ENCODE results near the gene MATCAP1.

DNA sequence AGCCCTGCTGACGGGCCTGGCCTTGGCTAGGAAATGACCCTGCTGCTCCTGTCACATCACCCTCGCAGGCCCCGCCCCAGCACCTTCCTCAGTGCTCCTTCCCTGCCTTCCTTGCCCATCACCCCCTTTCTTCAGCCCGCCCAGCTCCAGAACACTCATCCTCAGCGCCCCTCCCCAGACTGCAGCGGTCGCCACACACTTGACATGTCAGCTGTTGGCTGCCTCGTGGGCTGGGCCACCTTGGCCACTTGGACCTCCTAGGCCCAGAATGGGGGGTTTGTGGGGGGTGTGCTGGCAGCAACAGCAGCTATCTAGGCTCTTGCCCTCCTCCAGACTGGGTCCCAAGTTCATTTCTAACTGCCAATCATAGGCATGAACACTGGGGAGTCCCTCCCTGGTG lies 25.8 kb upstream of the MATCAP1 start:
- no peak for TF ChIP-seq EZH2 (IDR thresholded peaks at IDR 0.05; ENCODE audit: borderline replicate concordance, insufficient read depth, low read depth, low read length, poor library complexity, severe bottlenecking)
- TF ChIP-seq, protein P1, sequence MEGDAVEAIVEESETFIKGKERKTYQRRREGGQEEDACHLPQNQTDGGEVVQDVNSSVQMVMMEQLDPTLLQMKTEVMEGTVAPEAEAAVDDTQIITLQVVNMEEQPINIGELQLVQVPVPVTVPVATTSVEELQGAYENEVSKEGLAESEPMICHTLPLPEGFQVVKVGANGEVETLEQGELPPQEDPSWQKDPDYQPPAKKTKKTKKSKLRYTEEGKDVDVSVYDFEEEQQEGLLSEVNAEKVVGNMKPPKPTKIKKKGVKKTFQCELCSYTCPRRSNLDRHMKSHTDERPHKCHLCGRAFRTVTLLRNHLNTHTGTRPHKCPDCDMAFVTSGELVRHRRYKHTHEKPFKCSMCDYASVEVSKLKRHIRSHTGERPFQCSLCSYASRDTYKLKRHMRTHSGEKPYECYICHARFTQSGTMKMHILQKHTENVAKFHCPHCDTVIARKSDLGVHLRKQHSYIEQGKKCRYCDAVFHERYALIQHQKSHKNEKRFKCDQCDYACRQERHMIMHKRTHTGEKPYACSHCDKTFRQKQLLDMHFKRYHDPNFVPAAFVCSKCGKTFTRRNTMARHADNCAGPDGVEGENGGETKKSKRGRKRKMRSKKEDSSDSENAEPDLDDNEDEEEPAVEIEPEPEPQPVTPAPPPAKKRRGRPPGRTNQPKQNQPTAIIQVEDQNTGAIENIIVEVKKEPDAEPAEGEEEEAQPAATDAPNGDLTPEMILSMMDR (IDR thresholded peaks at IDR 0.05) = no peak

Measured in B cell (primary cell).